Measurements from ENCODE around the gene VRK1.

Gene VRK1

GRCh38 chr14:96894966-96895365 is 97.8 kb downstream of the VRK1 start:
- H3K4me3 ChIP-seq (ENCODE audit: control insufficient read depth, low read depth, low read length) = no peak overlapping the region
- no peak for DNase-seq (ENCODE audit: low read depth)
- TF ChIP-seq CTCF (conservative IDR thresholded peaks at IDR 0.05; ENCODE audit: control insufficient read depth, insufficient read depth, low read depth, low read length) = no peak

GRCh38 chr14:96895658-96896271 is 98.6 kb downstream of the VRK1 start:
- DNase-seq (ENCODE audit: low read depth) = no peak
- TF ChIP-seq CTCF (conservative IDR thresholded peaks at IDR 0.05; ENCODE audit: control insufficient read depth, insufficient read depth, low read depth, low read length) = no peak
- no peak overlapping the region for H3K4me3 ChIP-seq (ENCODE audit: control insufficient read depth, low read depth, low read length)

- no peak overlapping the region for H3K4me3 ChIP-seq (ENCODE audit: control insufficient read depth, low read depth, low read length)
- no peak for TF ChIP-seq CTCF (conservative IDR thresholded peaks at IDR 0.05; ENCODE audit: control insufficient read depth, insufficient read depth, low read depth, low read length)
- DNase-seq (ENCODE audit: low read depth) = no peak
Measured at GRCh38 chr14:96897184-96897583, 100.0 kb downstream of the VRK1 start.

- no peak for DNase-seq (ENCODE audit: low read depth)
- no peak for TF ChIP-seq CTCF (conservative IDR thresholded peaks at IDR 0.05; ENCODE audit: control insufficient read depth, insufficient read depth, low read depth, low read length)
Measured at GRCh38 chr14:96901227-96901626, 104.0 kb downstream of the VRK1 start.

GRCh38 chr14:96902004-96902403 is 104.8 kb downstream of the VRK1 start:
- no peak for DNase-seq (ENCODE audit: low read depth)
- no peak overlapping the region for H3K4me3 ChIP-seq (ENCODE audit: control insufficient read depth, low read depth, low read length)
- no peak for TF ChIP-seq CTCF (conservative IDR thresholded peaks at IDR 0.05; ENCODE audit: control insufficient read depth, insufficient read depth, low read depth, low read length)

More at GRCh38 chr14:96901227-96901626, 104.0 kb downstream of the VRK1 start:
- H3K4me3 ChIP-seq (ENCODE audit: control insufficient read depth, low read depth, low read length) = no peak overlapping the region

- no peak overlapping the region for H3K4me3 ChIP-seq (ENCODE audit: control insufficient read depth, low read depth, low read length)
- TF ChIP-seq CTCF (conservative IDR thresholded peaks at IDR 0.05; ENCODE audit: control insufficient read depth, insufficient read depth, low read depth, low read length) = no peak
- no peak for DNase-seq (ENCODE audit: low read depth)
Measured at GRCh38 chr14:96903444-96904023, 106.4 kb downstream of the VRK1 start.

Data from fibroblast of mammary gland (primary cell).